NCI-H1930 (cell line): Measurements from ENCODE around the gene HELLS.
"Not testable (repeated sequence)": the region's sequence is repeated elsewhere in the genome, so short reads cannot be mapped to it uniquely, and the experiment has no call there.

Experiments
- DNase-seq, 2 experiments: peaks; one replicate each; lab custom pipeline; 2025; lab: John Stamatoyannopoulos, UW

The HELLS gene

GRCh38 chr10:94608559-94608958, 63.0 kb downstream of the HELLS start:
- DNase-seq = no peak

- DNase-seq = no peak
These were observed 69.0 kb downstream of the HELLS start for GRCh38 chr10:94614558-94614957.

- DNase-seq = no peak
These were observed 71.9 kb downstream of the HELLS start for GRCh38 chr10:94617389-94617944.

- DNase-seq = no peak
These were observed 77.1 kb downstream of the HELLS start for GRCh38 chr10:94622666-94623205.

- no peak for DNase-seq
These were observed 78.0 kb downstream of the HELLS start for GRCh38 chr10:94623572-94623971.

- DNase-seq = no peak
These were observed 80.9 kb downstream of the HELLS start for GRCh38 chr10:94626476-94626875.

- DNase-seq = no peak
These were observed 81.9 kb downstream of the HELLS start for GRCh38 chr10:94627511-94627910.

- DNase-seq = peak; percentile 0 to 5
These were observed 84.6 kb downstream of the HELLS start for GRCh38 chr10:94630017-94630688.

- DNase-seq = no peak
These were observed 85.7 kb downstream of the HELLS start for GRCh38 chr10:94631077-94631875.

- no peak for DNase-seq
These were observed 87.4 kb downstream of the HELLS start for GRCh38 chr10:94632954-94633353.

- DNase-seq = not testable (repeated sequence)
These were observed 92.5 kb downstream of the HELLS start for GRCh38 chr10:94638097-94638496.

- no peak for DNase-seq
These were observed 94.3 kb downstream of the HELLS start for GRCh38 chr10:94639902-94640301.

- DNase-seq = no peak
These were observed 95.0 kb downstream of the HELLS start for GRCh38 chr10:94640562-94640961.

GRCh38 chr10:94641480-94641879, 95.9 kb downstream of the HELLS start:
- DNase-seq = no peak

- DNase-seq = no peak
These were observed 98.8 kb downstream of the HELLS start for GRCh38 chr10:94644352-94644751.

GRCh38 chr10:94645285-94645684, 99.7 kb downstream of the HELLS start:
- DNase-seq = no peak
